HG03432 (cell line): Measurements from ENCODE around the gene KSR2.

Source experiments
- ATAC-seq: cut with Tn5 transposase; IDR thresholded peaks from one replicate; pipeline ENCODE4 v1.9.1; 2021; ENCODE audit warnings: mild to moderate bottlenecking, moderate library complexity; ENCODE audit not compliant: unreplicated experiment

KSR2 gene

DNA sequence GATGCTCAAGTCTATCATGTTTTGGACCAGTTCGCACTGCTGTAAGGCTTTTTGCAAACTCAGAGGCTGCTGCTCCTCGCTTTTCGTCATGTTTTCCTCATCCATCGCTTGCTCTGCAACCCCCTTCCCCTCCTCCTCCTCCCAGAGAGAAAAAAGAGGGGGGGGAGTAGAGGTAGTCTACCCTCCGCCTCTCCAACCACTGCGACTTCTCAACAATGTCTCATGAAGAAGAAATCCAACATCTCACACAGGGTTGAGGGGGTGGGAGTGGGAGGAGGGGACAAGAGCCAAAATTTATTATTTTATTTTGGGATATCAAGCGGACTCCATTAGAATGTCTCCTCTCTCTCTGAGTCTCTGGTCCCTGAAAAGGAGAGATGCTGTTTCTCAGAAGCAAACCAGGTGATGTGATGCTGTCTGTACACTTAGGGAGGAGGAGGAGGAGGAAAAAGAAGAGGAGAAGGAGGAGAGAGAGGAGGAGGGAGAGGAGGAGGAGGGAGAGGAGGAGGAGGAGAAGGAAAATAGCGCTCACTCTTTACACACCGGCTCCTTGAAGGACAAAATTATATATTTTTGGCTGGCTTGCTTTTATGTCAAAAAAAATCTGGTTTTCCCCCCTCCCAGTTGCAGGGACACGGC is 520 bp downstream of the KSR2 start:
- ATAC-seq, result no peak

DNA sequence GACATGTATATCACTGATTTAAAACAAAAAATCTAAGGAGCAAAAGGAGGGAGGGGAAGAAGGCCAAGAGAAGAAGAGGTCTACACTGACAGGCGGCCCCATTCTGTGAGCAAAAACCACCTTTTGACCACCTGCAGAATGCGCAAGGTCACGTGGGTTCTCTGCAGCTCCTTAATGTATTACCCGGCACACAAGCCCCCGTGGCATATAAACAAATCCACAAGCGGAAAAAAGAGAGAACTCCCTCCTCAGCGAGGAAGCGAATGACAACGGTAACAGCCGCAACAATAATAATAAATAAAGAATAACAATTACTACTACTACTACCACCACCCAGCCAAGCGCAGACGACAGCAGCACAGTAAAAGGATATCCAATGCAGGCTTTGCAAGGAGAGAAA is 1.3 kb downstream of the KSR2 start:
- no peak for ATAC-seq

DNA sequence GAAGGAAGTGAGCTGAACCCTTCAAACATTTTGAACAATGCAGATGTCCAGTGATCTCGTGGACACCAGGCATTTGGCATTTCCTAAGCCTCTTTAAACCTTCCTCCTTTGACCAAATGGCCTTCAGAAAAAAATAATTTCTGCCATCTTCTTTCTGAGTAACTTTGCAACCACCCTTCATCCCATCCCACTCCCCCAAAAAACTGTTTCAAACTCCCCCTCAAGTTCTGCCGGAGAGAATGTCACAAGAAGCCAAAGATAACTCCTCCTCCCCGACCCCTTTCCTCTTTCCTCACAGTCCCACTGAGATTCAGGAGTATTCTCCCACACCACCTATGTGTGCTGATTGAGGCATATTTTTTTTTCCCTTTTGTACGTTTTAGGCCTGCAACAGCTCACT is 1.7 kb downstream of the KSR2 start:
- no peak for ATAC-seq

DNA sequence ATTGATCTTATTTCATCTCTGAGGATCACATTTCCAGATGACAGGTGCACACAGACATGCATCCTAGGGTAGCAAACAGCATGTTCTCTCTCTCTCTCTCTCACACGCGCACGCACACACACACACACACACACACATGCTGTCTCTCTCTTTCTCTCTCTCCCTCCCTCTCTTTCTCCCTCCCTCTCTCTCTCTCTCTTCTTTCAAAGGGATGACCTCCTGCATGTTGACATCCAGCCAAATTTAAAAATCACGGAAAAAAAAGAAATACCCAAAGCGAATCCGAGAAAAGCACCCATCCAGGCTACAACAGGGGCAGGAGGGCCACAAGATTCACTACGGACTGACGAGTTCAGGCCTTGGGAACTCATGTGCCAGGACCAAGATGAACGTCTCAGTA is 2.3 kb downstream of the KSR2 start:
- no peak for ATAC-seq

DNA sequence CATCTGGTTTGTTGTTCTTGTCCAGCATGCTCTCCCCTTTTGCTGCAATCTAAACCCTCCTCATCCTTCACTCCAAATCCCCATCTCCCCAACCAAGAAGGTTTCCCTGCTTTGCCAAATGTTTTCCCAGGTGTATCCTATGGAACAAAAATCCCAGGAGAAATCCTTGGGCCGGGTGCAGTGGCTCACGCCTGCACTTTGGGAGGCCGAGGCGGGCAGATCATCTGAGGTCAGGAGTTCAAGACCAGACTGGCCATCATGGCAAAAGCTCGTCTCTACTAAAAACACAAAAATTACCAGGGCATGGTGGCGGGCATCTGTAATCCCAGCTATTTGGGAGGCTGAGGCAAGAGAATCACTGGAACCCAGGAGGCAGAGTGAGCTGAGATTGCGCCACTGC is 5.0 kb downstream of the KSR2 start:
- no peak for ATAC-seq

DNA sequence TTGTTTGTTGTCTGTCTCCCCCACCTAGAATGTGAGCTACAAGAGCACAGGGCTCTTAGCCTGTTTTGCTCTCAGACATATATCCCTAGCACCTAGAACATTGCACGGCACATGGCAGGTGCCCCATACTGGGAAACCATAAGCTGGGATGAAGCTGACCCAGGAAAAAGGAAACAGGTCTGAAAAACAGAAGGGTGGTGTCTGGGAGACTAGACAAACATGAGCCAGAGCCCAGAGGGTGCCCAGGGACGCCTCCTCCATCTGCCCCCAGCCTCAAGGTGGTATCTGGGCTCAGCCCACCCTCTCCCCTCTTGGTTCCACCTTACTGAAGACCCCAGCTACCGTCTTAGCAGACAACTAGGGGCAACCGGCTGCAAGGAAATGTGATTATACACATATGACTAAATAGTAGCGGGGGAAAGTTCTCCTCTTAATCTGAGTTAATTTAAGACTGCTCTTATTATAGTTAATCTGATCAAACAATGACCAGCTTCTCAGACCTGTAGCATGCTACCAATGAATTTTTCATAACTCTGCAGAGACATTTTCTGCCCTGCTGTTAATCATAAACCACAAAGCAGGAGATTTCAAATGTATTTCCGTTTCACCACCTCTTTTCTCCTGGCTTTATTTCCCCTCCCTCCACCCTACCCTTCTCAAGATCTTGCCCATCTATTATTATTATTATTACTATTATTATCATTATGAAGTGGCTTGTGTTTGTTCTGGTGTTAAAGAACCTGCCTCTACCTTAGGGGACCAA is 31.9 kb downstream of the KSR2 start:
- ATAC-seq, result no peak

DNA sequence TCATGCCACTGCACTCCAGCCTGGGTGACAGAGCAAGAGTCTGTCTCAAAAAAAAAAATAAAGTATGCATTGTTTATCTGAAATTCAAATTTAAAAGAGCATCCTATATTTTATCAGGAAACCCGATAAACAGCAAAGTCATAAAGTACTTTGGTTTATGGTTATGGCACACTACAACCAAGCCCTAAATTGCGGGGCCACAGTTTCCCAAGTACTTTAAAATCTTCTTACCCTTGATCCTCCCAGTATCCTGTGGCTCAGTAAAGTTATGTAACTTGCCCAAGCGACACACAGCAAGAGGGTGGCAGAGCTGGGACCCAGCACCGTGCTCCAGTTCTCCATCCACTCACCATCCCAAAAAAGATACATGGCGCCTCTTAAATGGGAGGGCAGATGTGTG is 35.2 kb downstream of the KSR2 start:
- ATAC-seq, result no peak

DNA sequence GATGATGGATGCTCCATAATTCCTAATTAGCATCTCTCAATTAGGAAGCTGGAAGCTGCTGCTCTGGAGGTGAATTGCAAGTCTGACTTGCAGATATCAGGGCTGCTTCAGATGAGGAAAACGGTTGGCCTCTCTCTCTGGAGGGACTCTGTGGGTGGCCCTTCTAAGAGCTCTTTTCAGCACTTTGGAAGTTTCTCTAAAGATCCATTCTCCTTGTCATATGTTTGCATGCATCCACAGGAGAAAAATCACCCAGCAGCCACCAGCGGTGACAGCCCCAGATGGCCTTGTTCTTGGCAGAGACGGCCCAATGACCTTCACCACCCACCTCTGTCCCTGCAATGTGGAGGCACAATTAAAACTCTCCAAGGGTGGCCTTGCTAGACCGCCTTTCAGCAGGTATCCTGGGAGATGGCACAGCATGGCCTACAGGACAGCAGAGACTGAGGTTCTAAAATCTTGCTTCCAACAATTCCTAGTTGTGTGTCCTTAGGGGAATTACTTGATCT is 42.3 kb downstream of the KSR2 start:
- ATAC-seq, result no peak

DNA sequence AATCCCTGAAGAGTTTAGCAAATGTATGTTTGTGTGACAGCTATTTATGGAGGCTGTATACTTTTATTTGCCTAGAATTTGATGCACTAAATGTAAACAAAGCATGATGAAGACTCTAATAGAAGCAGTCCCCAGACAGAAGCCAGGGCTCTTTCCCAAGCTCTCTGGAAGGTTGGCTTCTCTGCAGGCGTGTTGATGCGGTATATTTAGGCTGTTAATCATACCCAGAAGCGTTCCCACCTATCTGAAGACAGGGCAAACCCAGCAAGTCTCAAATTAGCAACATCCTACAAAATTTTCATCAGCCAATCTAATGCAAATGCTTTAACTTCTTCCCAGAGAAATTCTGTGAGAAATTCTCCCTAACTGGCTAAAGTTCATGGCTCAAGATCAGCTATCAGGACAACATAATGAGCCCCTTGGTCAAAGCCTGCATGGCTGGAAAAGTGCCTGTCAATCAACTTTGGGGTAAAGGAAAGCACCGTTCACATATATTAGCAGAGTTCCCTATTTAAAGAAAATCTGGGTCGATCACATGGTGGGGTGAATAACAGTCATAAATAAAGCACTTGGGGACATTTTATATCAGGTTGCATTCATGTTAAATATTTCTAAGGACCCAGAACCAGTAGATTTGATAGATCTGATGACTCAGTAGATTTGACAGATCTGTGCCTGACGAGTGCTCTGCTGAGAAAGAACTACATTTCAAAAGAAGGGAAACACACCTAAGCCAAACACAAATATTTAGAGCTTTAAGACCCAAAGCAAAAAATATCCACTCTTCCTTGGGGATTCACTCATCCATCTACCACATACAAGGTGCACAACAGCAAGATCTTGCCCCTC is 46.6 kb downstream of the KSR2 start:
- no peak for ATAC-seq

DNA sequence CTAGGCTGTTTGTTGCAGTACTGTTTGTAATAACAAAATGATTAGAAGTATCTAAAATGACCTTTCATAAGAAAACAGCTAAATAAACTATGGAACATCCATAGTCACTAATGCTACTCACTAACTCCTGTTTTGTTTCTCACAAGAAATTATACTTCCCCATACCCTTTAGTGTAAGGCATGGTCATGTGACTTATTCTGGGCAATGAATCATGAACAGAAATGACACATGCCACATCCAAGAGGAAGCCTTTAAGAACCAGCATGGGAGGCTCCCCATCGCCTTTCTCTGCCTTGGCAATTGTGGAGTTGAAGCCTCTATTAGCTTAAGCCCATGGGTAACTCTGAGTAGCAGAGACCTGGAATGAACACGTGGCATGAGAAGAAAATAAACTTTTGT is 49.3 kb downstream of the KSR2 start:
- ATAC-seq, result no peak

DNA sequence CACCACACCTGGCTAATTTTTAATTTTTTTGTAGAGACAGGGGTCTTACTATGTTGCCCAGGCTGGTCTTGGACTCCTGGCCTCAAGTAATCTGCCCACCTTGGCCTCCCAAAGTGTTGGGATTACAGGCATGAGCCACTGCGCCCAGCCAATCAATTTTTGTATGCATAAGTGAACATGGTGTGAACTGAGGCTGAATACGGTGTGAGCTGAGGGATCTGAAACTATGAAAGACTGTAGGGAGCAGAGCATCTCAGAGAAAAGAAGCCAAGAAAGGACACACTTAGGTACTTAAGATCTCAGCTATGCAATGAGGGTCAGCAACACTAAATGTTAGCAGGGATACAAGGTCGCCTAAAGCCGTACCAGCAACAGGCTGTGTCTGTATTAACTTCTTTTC is 54.1 kb downstream of the KSR2 start:
- no peak for ATAC-seq

DNA sequence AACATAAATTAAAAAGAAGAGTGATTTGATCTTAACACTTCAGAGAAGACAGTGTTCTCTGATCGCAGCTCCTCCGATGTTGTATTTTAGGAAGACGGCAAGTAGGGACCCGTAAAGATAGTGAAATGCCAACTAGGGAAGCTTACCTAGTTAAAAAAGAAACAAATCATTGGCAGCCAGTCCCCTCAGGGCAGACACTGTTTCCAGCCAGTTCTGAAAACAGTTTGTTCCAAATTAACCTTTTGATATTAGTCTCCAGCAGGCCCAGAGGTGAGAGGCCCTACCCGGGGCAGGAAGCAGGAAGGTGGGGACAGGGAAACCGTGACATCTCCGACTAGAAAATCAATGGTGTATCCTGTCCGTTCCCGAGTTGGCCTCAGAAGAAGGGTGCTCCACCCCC is 56.0 kb downstream of the KSR2 start:
- ATAC-seq, result no peak

DNA sequence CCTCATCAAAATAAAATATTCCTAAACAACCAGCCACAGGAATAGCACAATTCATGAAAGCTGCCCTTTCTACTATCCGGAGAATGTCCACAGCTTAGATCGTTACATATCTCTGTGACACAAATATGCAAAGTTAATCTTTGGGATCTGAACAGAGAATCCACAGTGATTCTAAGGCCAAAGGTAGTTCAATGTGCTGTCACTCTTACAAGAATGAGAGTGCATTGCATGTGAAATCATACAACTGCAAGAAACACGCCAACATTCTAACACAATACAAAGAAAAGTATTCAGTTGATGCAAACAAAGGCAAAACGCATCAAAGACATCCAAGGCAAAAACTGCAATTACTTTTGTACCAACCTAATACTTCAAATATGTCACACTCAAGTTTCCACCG is 60.4 kb downstream of the KSR2 start:
- ATAC-seq, result no peak

DNA sequence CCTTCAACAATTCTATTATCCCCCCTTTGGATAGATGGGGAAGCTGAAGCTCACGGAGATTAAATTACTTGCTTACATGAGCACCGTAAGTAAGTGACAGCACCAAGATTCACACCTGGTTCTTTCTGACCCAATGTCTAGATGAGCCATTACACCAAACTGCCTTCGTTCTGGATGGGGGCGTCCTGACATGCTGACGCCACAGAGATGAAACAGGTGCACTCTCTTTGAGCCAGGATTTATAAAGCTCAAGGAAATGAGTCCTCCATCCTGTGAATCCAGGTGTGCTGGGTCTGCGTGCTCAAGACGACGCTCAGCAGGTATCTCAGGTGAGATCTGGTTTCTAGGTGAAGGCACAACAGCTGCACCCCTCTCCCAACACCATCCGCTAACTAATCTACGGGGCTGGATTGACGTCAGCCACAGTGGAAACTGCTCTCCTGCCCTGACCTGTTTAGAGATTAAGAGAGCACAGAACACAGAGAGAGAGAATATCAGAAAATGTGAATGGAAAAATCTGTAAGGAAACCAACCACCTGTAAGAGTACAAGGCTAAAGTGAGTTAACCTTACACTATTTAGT is 61.6 kb downstream of the KSR2 start:
- ATAC-seq, result no peak

DNA sequence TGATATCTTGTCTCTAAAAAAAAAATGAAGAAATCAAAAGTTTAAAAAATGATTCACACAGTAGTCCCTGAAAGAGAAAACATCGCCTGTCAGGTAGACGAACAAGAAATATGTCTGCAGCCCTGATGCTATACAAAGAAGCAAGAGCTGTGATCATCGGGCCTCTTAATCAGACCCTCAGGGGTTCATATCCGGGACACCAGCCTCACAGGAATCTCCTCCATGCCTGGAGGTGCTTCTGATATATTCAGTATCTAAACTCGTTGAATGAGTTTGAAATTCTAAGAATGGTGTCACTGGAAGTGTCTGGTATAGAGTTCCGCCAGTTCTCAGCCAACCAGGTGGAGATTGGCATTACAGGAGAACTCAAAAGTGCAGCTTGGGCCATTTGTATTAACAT is 64.7 kb downstream of the KSR2 start:
- no peak for ATAC-seq

DNA sequence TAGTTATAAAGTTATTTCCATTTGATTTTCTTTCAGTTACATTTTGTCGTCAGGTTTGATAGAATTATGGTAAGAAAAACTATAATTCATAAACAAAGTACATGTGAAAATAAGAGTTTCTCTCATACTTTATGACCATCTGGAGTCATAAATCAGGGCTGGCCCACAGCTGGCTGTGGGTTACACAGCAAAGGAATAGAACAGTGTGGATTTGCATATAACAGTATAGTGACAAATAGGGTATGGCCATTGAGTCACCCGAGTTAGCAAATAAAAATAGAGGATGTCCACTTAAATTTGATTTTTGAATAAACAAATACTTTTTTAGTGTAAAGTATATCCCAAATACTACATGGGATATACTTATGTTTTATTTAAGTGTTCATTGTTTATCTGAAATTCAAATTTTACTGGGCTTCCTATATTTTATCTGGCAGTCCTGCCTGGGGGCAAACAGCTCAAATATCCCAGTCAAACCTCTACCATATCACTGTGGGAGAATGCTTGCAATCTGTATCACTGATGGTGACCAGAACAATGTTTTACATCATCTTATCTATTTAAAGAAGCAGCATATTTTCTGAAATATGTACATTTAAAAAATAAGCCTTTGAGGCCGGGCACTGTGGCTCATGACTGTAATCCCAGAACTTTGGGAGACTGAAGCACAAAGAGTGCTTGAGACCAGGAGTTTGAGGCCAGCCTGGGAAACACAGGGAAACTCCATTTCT is 65.5 kb downstream of the KSR2 start:
- ATAC-seq, result no peak

DNA sequence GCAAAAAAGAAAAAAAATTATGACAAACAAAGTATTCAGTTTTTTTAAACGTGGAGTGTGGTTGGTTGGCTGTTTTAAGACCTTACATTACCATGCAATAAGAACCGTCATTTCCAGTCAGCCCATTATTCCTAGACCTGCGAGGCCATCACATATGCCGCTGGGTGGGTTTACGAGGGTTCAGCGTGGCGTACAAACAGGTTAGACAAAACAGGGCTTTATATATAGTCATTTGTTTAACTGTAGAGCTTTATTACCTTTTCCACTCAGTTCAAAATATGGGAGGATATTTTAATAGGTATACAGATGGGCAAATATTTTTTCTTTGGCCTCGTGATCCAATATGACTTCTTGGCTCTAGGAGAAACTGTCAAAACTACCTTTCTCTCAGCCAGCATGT is 67.2 kb downstream of the KSR2 start:
- ATAC-seq, result no peak

DNA sequence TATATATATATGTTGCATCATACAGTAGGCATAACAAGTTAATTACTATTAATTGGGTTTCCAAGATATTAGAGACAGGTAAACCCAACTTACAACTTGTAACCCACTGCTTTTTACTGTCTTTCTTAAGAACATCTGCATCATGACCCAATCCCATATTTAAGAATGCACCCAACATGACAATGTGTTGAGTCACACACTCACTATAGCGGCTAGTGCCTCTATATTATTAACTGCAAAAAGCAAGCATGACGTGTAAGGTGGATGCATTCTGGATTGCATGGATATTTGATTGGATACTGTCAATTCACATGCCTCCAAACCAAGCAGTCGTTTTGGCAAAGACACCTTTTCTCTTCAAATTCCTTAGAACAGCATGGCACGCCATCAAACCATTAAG is 68.2 kb downstream of the KSR2 start:
- no peak for ATAC-seq

DNA sequence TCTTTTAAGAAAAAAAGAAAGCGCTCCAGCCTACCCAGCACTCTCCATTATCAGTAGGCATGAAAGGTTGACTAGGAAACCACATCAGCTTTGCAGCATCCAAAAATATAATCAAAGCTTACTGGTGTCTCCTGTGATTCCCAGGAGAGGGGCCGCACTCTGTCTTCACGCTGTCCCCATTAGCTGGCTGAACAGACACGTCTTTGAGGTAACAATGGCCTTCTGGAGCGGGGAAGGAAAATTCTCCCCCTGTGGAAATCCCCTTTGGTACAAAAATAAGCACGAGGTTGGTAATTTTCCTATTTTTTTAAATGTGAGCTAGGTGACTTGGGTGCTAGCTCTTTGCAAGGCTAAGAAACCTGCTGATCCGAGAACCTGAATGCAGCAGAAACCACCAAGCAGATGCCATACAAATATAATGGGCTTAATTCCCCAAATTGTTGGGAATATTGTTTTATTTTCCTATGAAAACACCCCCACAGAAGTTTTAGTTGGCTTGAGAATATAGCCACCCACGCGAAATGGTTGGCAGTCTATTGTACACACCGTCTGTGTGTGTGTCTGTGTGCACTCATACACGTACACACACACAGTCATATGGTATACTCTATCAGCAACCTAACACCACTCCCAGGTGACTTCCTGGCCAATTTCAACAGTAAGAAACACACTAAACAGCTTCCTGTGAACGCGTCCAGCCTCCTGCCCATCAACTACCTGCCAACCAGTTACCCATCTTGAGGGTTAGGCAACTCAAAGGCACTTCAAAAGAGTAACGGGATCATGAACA is 71.2 kb downstream of the KSR2 start:
- peak; percentile 78 for ATAC-seq

DNA sequence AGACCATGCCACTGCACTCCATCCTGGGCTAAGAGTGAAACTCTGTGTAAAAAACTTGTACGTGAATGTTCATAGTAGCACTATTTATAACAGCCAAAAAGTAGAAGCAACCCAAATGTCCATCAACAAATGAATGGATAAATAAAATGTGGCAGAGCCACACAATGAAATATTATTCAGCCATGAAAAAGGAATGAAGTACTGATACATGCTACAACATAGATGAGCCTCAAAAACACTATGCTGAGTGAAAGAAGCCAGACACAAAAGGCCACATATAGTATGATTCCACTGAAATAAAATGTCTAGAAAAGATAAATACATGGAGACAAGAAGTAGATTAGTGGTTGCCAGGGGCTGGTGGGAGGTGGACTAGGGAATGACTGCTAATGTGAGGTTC is 72.8 kb downstream of the KSR2 start:
- ATAC-seq, result no peak
